Activated naive CD4-positive, alpha-beta T cell treated with anti-CD3 and anti-CD28 coated beads for 36 hours (primary cell): ENCODE results near the gene PKP1. TPM values are rescaled to one million over a fixed set of nuclear protein-coding genes. Genes with fewer than 3 reads are reported as not detected.

ENCODE experiments used
- CTCF ChIA-PET: fragments of 350-600 bp; sonication (Branson Sonifier 250); formaldehyde crosslinking; loops from one replicate; lab custom pipeline; 2021; ENCODE audit warnings: antibody characterized with exemption; lab: Charles Lee
- DNase-seq: peaks from one replicate; pipeline ENCODE4 v3.0.0-alpha.2; 2020
- H3K27ac Mint-ChIP-seq: one replicate; pipeline ENCODE4 v1.8.0; 2021; ENCODE audit warnings: mild to moderate bottlenecking, mixed read lengths
- H3K27me3 Mint-ChIP-seq: one replicate; pipeline ENCODE4 v1.8.0; 2021; ENCODE audit warnings: low read depth, mixed read lengths
- H3K36me3 Mint-ChIP-seq: one replicate; pipeline ENCODE4 v1.8.0; 2021; ENCODE audit warnings: low read depth, mixed read lengths
- H3K4me1 Mint-ChIP-seq: one replicate; pipeline ENCODE4 v1.8.0; 2021; ENCODE audit warnings: low read depth, mixed read lengths
- H3K4me3 Mint-ChIP-seq: one replicate; pipeline ENCODE4 v1.8.0; 2021; ENCODE audit warnings: mild to moderate bottlenecking, moderate library complexity, mixed read lengths
- H3K9me3 Mint-ChIP-seq: one replicate; pipeline ENCODE4 v1.8.0; 2021; ENCODE audit warnings: mixed read lengths
- intact Hi-C: fragments of 100-400 bp; cut with micrococcal nuclease; formaldehyde crosslinking; loops from one replicate; pipeline ENCODE4 v1.15.1; 2023
- total RNA-seq, 2 experiments: library from RNA; stranded (reverse); gene quantifications; one replicate each; pipeline ENCODE4 v1.2.3, GENCODE V29; 2021

Gene PKP1
- total RNA-seq, 2 experiments from 2014 or later, result not detected

GRCh38 chr1:201354151-201354900 lies 71.0 kb downstream of the PKP1 start:
- CTCF ChIA-PET, result interaction anchor here (1.0 kb wide), 1 partner anchor 9 kb away, joined by 3 read pairs; no protein-coding TSS in a partner anchor
- H3K36me3 Mint-ChIP-seq, result no peaks in the 10 kb centered on the region

GRCh38 chr1:201354901-201355295 lies 71.6 kb downstream of the PKP1 start:
- no peak for DNase-seq
- no peaks in the 10 kb centered on the region for H3K4me1 Mint-ChIP-seq
- H3K4me3 Mint-ChIP-seq, result no peak overlapping the region
- intact Hi-C loops, result no loop called here
- no peaks in the 10 kb centered on the region for H3K9me3 Mint-ChIP-seq
- CTCF ChIA-PET, result interaction anchor here (0.7 to 1.1 kb wide), 2 partner anchors 9 to 101 kb away, joined by 3 to 4 read pairs; no protein-coding TSS in a partner anchor
- peaks cover 11% of the 10 kb centered on the region for H3K27me3 Mint-ChIP-seq
- no peaks in the 10 kb centered on the region for H3K36me3 Mint-ChIP-seq
- H3K27ac Mint-ChIP-seq, result no peak overlapping the region

More at GRCh38 chr1:201354151-201354900, 71.0 kb downstream of the PKP1 start:
- intact Hi-C loops, result no loop called here
- Mint-ChIP-seq H3K4me3 (no peak overlapping the region), H3K4me1 (no peaks in the 10 kb centered on the region), H3K27me3 (peaks cover 14% of the 10 kb centered on the region), H3K9me3 (no peaks in the 10 kb centered on the region), H3K27ac (no peak overlapping the region)
- DNase-seq, result no peak

GRCh38 chr1:201355471-201355870 lies 72.2 kb downstream of the PKP1 start:
- intact Hi-C loops, result no loop called here
- H3K36me3 Mint-ChIP-seq, result no peaks in the 10 kb centered on the region
- no peaks in the 10 kb centered on the region for H3K4me1 Mint-ChIP-seq
- peaks cover 11% of the 10 kb centered on the region for H3K27me3 Mint-ChIP-seq
- no peak for DNase-seq
- H3K27ac Mint-ChIP-seq, result no peak overlapping the region
- H3K4me3 Mint-ChIP-seq, result no peak overlapping the region
- CTCF ChIA-PET, result interaction anchor here (0.7 to 1.1 kb wide), 3 partner anchors 8 to 1320 kb away, joined by 3 to 4 read pairs (median 3); no protein-coding TSS in a partner anchor
- no peaks in the 10 kb centered on the region for H3K9me3 Mint-ChIP-seq

GRCh38 chr1:201356236-201356635 lies 72.9 kb downstream of the PKP1 start:
- CTCF ChIA-PET, result interaction anchor here (0.7 kb wide), 1 partner anchor 49 kb away, joined by 3 read pairs; no protein-coding TSS in a partner anchor
- Mint-ChIP-seq H3K27ac (no peak overlapping the region), H3K27me3 (peaks cover 7% of the 10 kb centered on the region), H3K9me3 (no peaks in the 10 kb centered on the region), H3K4me1 (no peaks in the 10 kb centered on the region), H3K4me3 (no peak overlapping the region), H3K36me3 (no peaks in the 10 kb centered on the region)
- no peak for DNase-seq
- intact Hi-C loops, result no loop called here

- intact Hi-C loops, result no loop called here
- no peak for DNase-seq
- Mint-ChIP-seq H3K36me3 (no peaks in the 10 kb centered on the region), H3K27ac (no peak overlapping the region), H3K27me3 (peaks cover 3% of the 10 kb centered on the region), H3K9me3 (no peaks in the 10 kb centered on the region), H3K4me1 (no peaks in the 10 kb centered on the region), H3K4me3 (no peak overlapping the region)
- CTCF ChIA-PET, result no interaction called here
These were observed 73.4 kb downstream of the PKP1 start for GRCh38 chr1:201356701-201357100.

GRCh38 chr1:201357211-201357610 lies 73.9 kb downstream of the PKP1 start:
- CTCF ChIA-PET, result no interaction called here
- no peaks in the 10 kb centered on the region for H3K9me3 Mint-ChIP-seq
- H3K4me3 Mint-ChIP-seq, result no peak overlapping the region
- no peak for DNase-seq
- H3K27me3 Mint-ChIP-seq, result peaks cover 3% of the 10 kb centered on the region
- H3K36me3 Mint-ChIP-seq, result no peaks in the 10 kb centered on the region
- H3K27ac Mint-ChIP-seq, result no peak overlapping the region
- intact Hi-C loops, result no loop called here
- H3K4me1 Mint-ChIP-seq, result no peaks in the 10 kb centered on the region

DNA sequence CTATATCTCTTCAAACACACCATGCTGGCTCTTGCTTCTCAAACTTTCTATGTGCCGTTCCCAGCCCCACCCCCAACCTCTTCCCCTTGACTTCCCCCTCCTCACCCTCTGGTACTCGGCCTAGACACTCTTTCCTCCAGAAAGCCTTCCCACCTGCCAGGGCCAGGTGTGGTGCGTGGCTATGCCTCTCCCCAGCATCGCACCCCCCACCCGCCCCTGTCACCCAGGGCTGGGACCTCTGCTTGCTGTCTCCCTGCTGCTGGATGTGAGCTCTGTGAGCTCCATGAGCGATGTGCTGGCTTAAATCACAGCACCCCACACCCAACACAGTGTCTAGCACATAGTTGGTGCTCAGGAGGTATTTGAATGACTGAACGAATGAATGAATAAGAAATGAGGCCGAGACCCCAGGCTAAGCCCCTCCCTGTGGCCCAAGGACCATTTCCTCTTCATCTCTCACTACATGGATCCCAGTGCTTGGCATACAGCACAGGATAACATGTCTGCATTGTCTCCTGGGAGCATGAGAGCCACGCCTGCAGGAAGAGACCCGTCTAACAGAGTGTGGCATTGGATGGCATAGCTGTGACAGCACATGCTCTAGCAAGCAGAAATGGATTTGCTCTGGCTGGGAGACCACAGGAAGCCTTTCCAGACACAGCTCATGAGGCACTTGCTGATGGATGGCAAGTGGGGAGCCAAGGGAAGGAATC lies 74.5 kb downstream of the PKP1 start:
- Mint-ChIP-seq H3K36me3 (no peaks in the 10 kb centered on the region), H3K4me1 (no peaks in the 10 kb centered on the region), H3K27me3 (peaks cover 3% of the 10 kb centered on the region), H3K27ac (no peak overlapping the region), H3K9me3 (no peaks in the 10 kb centered on the region), H3K4me3 (no peak overlapping the region)
- CTCF ChIA-PET, result interaction anchor here (3.7 kb wide), 1 partner anchor 9 kb away, joined by 19 read pairs; no protein-coding TSS in a partner anchor
- intact Hi-C loops, result no loop called here
- DNase-seq, result no peak

DNA sequence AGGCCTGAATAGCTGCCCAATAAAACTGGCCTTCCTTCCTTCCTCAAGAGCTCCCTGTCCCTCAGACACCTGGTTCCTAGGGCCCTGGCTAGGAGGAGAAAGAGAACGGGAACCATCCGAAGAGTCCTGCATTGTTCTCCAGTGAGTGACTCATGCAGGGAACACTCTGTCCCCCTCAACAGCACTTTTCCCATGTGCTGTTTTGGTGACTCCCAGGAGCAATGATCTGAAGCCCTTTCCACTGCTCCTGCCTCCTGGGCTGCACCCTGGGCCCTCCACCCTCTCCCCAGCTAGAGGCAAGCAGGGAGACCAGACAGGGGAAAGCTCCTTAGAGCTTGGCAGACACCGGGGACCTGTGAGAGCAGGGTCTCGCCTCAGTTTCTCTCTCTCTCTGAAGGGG lies 75.3 kb downstream of the PKP1 start:
- intact Hi-C loops, result no loop called here
- CTCF ChIA-PET, result interaction anchor here (3.7 kb wide), 1 partner anchor 10 kb away, joined by 19 read pairs; no protein-coding TSS in a partner anchor
- DNase-seq, result no peak
- Mint-ChIP-seq H3K36me3 (no peaks in the 10 kb centered on the region), H3K27me3 (peaks cover 1% of the 10 kb centered on the region), H3K4me1 (no peaks in the 10 kb centered on the region), H3K27ac (no peak overlapping the region), H3K9me3 (no peaks in the 10 kb centered on the region), H3K4me3 (no peak overlapping the region)

DNA sequence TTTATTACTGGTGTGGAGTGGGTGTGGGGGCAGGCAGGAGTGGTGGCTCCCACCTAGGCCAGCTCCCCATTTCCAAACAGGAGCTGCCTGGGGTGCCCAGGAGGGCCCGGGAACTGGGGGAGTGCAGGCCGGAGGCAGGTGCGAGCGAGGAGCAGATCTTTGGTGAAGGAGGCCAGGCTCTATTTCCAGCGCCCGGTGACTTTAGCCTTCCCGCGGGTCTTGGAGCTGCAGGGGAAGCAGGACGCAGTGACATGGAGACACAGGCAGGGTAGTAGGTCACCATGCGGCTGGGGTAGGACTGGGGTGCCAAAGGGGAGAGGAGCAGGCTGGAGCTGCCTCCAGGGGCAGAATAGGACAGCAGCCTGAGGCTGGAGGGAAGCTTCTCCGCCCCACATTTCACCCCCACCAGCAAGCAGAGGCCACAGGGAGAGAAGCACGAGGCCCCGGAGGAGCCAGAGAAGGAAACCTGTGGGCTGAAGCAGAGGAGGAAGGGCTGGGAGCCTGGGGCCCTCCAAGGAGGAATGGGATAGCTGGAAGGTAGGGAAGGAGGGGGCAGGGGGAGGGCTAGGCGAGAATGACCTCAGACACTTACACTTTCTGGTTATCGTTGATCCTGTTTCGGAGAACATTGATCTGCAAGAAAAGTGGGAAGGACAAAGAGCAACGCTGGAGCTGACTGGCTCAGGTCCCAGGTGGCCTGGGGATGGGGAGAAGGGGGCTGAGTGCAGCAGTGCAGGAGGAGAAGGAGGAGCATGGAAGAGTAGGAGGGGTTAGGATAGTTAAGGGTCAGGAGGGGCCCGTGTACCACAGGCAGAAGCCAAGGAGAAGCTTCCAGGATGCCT lies 75.9 kb downstream of the PKP1 start:
- Mint-ChIP-seq H3K4me1 (no peaks in the 10 kb centered on the region), H3K4me3 (no peak overlapping the region), H3K36me3 (no peaks in the 10 kb centered on the region), H3K27ac (no peak overlapping the region), H3K27me3 (no peaks in the 10 kb centered on the region), H3K9me3 (no peaks in the 10 kb centered on the region)
- CTCF ChIA-PET, result interaction anchor here (1.2 to 3.7 kb wide), 2 partner anchors 10 to 17 kb away, joined by 4 to 19 read pairs; no protein-coding TSS in a partner anchor
- no peak for DNase-seq
- intact Hi-C loops, result no loop called here

GRCh38 chr1:201359873-201360210 lies 76.5 kb downstream of the PKP1 start:
- DNase-seq, result no peak
- Mint-ChIP-seq H3K9me3 (no peaks in the 10 kb centered on the region), H3K27ac (no peak overlapping the region), H3K36me3 (no peaks in the 10 kb centered on the region), H3K4me3 (no peak overlapping the region), H3K4me1 (no peaks in the 10 kb centered on the region), H3K27me3 (no peaks in the 10 kb centered on the region)
- intact Hi-C loops, result no loop called here
- CTCF ChIA-PET, result interaction anchor here (1.2 to 3.7 kb wide), 2 partner anchors 11 to 16 kb away, joined by 4 to 19 read pairs; no protein-coding TSS in a partner anchor

- Mint-ChIP-seq H3K9me3 (no peaks in the 10 kb centered on the region), H3K4me3 (no peak overlapping the region), H3K27me3 (no peaks in the 10 kb centered on the region), H3K4me1 (no peaks in the 10 kb centered on the region), H3K27ac (no peak overlapping the region), H3K36me3 (no peaks in the 10 kb centered on the region)
- DNase-seq, result no peak
- CTCF ChIA-PET, result interaction anchor here (0.8 to 4.2 kb wide), 6 partner anchors 11 to 137 kb away, joined by 3 to 34 read pairs (median 4); no protein-coding TSS in a partner anchor
- intact Hi-C loops, result no loop called here
These were observed 77.2 kb downstream of the PKP1 start for GRCh38 chr1:201360486-201360885.
